GM18517 (cell line): ENCODE data around the gene SOWAHB.
"Not testable (repeated sequence)": the region's sequence is repeated elsewhere in the genome, so short reads cannot be mapped to it uniquely, and the experiment has no call there.

Experiments
- ATAC-seq: cut with Tn5 transposase; IDR thresholded peaks from one replicate; pipeline ENCODE4 v1.9.1; 2021; ENCODE audit warnings: mild to moderate bottlenecking, moderate library complexity; ENCODE audit not compliant: unreplicated experiment

Gene SOWAHB

GRCh38 chr4:76895619-76896018 is 2.3 kb downstream of the SOWAHB start:
- no peak for ATAC-seq

DNA sequence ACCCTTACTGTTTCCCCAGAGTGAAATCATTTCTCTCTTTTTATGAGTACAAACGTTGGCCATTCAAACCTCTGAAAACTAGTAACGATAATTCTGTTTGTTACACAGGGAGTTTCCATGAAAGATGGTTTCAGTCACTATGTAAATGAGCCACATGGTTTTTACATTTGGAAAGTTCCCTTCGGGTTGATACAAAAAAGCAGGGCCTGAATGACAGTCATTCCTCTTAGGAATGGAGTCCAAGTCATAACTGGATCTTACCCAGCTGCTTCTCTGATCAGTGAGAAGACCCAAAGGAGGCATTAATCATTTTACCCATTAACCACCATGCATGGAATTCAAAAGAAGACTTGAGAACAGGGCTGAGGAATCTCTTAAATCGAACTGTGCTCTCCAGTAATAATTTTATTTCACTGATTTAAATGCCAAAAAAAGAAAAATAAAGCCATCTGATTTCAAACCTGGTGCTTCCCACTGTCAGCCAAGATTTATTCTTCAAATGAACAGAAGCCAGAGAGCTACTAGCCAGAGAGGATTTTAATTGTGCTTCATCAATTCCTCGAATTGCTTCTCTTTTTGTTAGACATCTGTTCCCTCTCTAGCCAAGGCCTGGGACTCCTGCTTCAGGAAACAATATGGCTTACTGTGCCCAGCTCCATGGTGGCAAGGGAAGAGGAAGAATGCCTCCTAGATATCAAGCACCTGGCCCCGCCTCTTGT is 3.2 kb downstream of the SOWAHB start:
- no peak for ATAC-seq

GRCh38 chr4:76892601-76893000 is 5.3 kb downstream of the SOWAHB start:
- no peak for ATAC-seq

GRCh38 chr4:76892001-76892400 is 5.9 kb downstream of the SOWAHB start:
- ATAC-seq = no peak

GRCh38 chr4:76886848-76887441 is 11.0 kb downstream of the SOWAHB start:
- ATAC-seq = no peak

- no peak for ATAC-seq
Observed at GRCh38 chr4:76886214-76886613, 11.7 kb downstream of the SOWAHB start.

- ATAC-seq = no peak
Observed at GRCh38 chr4:76883147-76883546, 14.8 kb downstream of the SOWAHB start.

DNA sequence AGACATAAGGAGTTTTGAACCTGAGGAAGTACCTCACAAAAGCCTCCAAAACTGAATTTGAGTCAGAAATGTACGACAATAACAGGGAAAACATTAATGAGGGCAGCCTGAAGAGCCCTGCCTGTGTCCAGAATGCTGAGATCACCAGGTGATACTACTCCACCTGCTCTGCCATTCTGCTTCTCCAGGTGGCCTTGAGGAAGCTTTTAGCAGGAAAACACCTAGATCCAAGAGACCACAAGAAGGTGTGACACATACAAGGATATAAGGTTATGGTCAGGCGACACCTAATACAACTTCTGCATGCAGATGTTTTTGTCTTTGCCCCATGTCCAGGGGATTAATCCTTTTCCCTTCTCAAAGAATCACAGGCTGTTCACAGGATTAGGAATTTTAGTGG is 15.3 kb downstream of the SOWAHB start:
- ATAC-seq = no peak

DNA sequence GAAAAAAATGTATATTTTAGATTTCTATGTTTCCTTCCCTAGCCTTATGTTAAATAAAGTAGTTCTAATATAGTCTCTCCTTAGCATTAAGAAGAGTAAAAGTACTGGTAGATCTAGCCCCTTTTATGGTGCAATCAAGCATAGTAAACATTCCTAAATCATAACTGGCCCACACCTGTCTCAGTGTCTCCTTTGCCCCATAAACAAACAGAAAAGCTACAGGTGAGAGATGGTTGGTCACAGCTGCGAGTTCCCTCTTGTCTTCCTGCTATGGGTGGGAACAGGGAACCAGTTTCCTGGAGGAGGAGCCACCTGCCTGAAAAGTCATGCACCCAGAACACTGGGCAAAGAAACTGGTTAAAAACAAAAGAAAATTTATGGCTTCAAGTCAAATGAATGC is 16.6 kb downstream of the SOWAHB start:
- no peak for ATAC-seq

- ATAC-seq = no peak
Observed at GRCh38 chr4:76879731-76880364, 18.1 kb downstream of the SOWAHB start.

DNA sequence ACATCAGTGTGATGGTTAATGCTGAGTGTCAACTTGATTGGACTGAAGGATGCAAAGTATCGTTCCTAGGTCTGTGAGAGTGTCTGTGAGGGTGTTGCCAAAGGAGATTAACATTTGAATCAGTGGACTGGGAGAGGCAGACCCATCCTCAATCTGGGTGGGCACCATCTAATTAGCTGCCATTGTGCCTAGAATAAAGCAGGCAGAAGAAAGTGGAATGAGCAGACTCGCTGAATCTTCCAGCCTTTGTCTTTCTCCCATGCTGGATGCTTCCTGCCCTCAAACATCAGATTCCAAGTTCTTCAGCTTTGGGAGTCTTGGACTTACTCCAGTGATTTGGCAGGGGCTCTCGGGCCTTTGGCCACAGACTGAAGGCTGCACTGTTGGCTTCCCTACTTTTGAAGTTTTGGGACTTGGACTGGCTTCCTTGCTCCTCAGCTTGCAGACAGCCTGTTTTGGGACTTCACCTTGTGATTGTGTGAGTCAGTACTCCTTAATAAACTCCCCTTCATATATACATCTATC is 19.2 kb downstream of the SOWAHB start:
- not testable (repeated sequence) for ATAC-seq

DNA sequence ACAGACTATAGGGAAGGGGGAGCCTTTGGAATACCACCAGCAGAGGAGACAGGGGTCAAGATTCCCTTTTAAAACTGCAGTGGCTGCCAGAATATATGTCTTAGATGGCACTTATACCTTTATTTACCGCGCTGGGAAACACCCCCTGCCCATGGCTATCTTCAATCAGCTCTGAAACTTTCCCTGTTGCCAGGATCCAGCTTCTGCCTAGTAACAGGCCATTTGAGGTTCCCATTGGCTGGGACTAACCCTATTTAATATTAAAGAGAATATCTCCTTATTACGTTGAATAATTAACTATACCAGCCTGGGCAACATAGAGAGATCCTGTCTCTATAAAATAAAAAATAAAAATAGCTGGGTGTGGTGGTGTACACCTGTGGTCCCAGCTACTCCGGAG is 23.8 kb downstream of the SOWAHB start:
- ATAC-seq = no peak

DNA sequence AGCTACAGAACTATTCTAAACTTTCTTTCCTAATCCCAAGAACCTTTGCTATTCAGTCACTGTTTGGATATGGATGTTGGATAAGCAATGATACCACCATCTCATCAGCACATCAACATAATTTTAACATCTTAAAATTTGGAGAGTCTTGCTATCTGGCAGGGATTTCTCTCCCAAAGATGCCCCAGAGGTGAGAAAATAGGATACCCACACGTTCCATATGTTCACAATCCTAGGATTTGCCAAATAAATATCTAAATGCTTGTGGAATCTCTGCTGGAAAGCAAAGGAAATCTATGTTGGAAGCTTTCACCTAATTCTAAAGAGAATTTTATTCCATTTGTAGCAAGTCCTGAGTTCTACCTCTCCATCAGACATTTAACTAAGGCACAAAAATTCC is 24.4 kb downstream of the SOWAHB start:
- ATAC-seq = no peak

DNA sequence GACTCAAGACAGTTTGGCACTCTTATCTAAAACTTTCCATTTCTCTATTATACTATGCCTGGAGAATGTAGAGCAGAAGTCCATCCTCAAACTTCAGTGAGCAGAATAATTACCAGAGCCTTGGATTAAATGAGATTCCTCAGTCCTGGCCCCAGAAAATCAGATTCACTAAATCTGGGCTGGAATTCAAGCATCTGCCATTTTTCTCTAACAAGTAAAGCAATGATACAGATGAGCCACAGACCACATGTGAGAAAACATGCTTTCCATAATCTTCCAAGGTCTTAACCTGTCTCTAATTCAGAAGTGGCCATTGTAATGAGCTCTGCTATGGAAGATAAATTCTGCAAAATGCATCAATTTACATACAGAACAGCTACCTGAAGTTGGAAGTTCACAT is 25.4 kb downstream of the SOWAHB start:
- no peak for ATAC-seq

DNA sequence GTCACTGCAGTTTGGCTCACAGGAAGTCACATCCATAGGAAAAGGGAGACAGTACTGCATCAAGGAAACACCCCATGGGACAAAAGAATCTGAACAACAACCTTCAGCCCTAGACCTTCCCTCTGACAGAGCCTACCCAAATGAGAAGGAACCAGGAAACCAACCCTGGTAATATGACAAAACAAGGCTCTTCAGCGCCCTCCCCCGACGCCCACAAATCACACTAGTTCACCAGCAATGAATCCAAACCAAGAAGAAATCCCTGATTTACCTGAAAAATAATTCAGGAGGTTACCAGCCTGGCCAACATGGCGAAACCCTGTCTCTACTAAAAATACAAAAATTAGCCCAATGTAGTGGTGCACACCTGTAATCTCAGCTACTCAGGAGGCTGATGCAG is 29.2 kb downstream of the SOWAHB start:
- ATAC-seq = not testable (repeated sequence)

DNA sequence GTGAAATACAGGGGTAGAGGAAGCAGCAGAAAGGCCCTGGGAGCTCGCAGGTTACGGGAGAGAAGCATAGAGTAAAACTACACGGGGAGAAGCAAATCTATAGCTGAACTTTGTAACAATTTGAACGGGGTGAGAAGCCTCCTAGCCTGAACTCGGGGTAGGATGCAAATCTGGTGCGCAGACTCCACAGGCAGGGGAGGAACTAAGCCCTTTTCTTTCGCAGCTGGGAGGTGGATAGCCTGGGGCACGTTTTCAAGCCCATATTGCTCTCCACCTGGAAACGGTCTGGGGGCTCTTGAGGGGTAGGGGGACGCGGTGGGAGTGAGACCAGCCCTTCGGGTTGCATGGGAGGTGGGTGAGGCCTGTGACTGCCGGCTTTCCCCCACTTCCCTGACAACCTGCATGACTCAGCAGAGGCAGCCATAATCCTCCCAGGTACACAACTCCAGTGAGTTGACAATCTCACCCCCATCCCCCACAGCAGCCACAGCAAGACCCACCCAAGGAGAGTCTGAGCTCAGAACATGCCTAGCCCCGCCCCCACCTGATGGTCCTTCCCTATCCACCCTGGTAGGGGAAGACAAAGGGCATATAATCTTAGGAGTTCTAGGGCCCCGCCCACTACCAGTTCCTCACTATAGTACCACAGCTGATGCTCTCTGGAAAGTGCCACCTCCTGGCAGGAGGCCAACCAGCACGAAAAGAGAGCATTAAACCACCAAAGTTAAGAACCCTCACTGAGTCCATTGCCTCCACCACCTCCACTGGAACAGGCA is 29.9 kb downstream of the SOWAHB start:
- no peak for ATAC-seq

DNA sequence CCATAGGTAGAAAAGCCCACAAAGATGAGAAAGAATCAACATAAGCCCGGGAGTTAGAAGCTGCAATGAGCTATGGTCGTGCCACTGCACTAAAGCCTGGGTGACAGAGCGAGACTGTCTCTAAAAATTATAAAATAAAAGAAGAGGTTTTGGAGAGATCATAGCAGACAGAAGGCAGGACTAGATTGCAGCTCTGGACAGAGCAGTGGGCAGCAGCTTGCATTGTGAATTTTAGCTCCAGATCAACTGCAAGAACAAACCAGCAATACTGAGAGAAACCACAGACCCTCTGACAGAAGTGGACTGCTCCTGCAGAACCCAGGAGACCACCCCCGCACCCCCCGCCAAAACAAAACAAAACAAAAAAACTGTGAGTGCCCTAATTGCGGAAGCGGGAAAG is 30.6 kb downstream of the SOWAHB start:
- ATAC-seq = no peak

DNA sequence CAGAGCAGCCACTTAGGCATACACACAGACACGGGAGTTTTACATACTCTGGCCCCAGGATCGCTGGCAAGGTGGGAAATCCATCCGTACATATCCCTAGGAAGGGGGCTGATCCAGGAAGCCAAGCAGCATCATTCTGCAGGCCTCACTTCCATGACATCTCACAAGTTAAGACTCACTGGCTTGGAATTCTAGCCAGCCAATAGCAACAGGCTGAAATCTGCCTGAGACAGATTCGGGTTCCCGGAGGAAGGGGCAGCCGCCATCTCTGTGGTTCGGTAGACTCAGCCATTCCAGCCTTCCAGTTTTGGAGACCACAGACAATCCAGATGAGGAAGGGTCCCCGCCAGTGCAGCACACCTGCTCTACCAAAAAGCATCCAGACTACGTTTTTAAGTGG is 31.3 kb downstream of the SOWAHB start:
- ATAC-seq = no peak

DNA sequence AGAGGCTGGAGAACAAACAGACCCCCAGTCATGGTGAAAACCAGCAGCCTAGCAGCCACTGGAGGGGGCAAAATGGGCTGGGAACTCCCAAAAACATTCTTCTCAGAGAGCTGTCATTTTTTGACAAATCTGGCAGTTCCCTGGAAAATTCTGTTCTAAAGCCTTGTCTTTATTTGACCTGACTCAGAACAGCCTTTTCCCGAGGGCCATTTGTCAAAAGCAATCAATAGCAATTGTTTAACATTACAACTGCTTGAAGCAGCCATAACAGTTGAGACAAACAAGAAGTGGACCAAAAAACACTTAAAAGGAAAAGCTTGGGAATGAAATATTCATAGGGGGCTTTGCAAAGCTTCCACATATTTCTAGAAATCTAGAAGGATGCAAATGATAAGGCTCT is 39.6 kb downstream of the SOWAHB start:
- no peak for ATAC-seq

GRCh38 chr4:76857074-76857409 is 40.9 kb downstream of the SOWAHB start:
- ATAC-seq = no peak

DNA sequence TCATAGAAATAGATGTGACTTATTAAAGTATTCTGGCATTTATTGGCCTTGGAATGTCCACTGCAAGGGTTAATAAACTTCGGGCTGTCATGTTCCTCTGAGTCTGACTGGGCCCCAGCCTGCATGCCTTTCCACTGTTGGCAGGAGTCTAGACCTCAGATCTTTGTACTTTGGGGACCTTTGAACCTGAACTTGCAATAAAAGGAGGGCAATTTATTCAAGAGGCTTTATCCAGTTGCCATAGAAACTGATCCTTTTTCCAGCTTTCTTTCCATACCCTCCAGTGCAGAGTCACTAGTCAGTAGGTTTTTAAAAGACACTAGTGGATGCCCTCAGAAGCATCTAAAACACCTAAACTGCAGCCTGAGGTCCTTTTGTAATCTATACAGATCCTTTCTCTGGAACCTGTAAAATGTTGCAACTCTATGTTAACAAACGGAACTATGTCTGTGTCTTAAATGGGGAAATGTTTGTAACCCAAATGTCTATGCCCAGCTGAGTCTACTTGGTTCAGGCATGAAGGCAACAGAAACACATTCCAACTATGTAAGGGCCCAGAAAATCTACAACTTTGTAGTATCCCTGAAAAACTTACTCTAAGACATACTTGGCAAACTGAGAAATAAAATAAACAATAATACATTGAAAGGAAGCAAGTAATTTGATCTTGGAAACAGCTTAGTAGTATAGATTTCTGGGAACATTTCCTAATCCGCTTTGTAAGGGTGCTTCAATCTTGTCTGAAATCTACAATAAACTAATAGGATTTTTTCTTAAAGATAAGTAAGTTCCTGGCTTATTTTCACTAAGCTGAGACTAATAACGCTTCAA is 41.5 kb downstream of the SOWAHB start:
- no peak for ATAC-seq
